Measurements from ENCODE around the gene KRT32. TPM values are rescaled to one million over a fixed set of nuclear protein-coding genes. Genes with fewer than 3 reads are reported as not detected.

The KRT32 gene
- total RNA-seq, 2 donors from 2014 or later: not detected

GRCh38 chr17:41486809-41487530, 19.8 kb upstream of the KRT32 start:
- Mint-ChIP-seq H3K27ac (no peak overlapping the region), H3K27me3 (ENCODE audit: low read depth) (no peaks in the 10 kb centered on the region), H3K4me1 (ENCODE audit: low read depth) (no peaks in the 10 kb centered on the region), H3K36me3 (ENCODE audit: insufficient read depth in 2 of 2) (no peaks in the 10 kb centered on the region), H3K9me3 (no peaks in the 10 kb centered on the region), H3K4me3 (no peak overlapping the region)
- peak; percentile 52 to 53 for DNase-seq
- no peak for ATAC-seq (replicated peaks in 1 of 2)

- H3K27me3 Mint-ChIP-seq (ENCODE audit: low read depth): no peaks in the 10 kb centered on the region
- H3K36me3 Mint-ChIP-seq (ENCODE audit: insufficient read depth in 2 of 2): no peaks in the 10 kb centered on the region
- H3K4me1 Mint-ChIP-seq (ENCODE audit: low read depth): no peaks in the 10 kb centered on the region
- H3K4me3 Mint-ChIP-seq: no peak overlapping the region
- no peak overlapping the region for H3K27ac Mint-ChIP-seq
- no peaks in the 10 kb centered on the region for H3K9me3 Mint-ChIP-seq
- no peak for DNase-seq
- ATAC-seq (replicated peaks in 1 of 2): no peak
These were observed 19.1 kb upstream of the KRT32 start for GRCh38 chr17:41486316-41486715.

DNA sequence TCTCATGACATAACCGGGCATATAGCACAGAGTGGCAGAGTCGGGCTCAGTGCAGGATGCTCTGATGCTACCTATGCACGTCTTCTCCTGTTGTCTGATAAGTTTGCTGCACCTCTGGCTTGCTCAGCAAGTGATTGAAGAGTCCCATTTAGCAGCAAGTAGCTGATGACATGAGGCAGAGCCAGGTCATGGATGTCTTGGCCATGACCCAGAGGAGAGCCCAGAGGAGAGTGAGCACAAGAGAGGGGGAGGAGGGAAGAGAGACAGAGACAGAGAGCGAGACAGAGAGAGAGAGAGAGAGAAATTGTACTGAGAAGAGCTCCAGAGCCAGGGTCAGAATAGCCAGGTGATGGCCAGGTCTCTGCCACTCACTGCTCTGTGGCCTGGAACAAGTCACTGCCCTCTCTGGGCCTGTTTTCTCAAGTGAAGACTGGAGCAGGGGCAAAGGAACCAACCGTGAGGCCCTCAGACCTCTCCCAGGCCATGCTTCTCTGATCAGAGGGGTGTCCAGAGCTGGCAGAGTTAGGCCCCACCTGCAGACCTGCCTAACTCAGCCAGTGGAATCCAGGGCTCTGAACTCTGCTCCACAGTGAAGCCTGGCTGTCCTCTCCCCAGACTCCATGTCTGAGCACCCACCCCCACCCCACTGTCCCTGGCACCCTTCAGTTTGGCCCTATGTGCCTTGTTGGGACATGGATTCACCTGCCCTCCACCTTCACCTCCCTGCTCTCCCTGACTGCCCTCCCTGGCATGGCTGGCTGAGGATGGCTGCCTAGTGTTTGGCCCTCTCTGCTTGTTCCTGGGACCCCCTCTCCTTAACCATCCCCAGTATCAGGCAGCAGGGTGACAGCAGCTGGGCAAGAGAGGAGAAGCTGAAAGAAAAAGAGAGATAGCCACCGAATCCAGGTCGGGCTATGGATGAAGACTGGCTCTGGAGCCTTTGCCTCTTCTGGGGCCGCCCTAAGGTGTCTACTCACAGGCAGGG, 18.0 kb upstream of the KRT32 start:
- Mint-ChIP-seq H3K27ac (no peak overlapping the region), H3K9me3 (no peaks in the 10 kb centered on the region), H3K4me3 (no peak overlapping the region), H3K27me3 (ENCODE audit: low read depth) (no peaks in the 10 kb centered on the region), H3K4me1 (ENCODE audit: low read depth) (no peaks in the 10 kb centered on the region), H3K36me3 (ENCODE audit: insufficient read depth in 2 of 2) (no peaks in the 10 kb centered on the region)
- no peak for DNase-seq
- no peak for ATAC-seq (replicated peaks in 1 of 2)

DNA sequence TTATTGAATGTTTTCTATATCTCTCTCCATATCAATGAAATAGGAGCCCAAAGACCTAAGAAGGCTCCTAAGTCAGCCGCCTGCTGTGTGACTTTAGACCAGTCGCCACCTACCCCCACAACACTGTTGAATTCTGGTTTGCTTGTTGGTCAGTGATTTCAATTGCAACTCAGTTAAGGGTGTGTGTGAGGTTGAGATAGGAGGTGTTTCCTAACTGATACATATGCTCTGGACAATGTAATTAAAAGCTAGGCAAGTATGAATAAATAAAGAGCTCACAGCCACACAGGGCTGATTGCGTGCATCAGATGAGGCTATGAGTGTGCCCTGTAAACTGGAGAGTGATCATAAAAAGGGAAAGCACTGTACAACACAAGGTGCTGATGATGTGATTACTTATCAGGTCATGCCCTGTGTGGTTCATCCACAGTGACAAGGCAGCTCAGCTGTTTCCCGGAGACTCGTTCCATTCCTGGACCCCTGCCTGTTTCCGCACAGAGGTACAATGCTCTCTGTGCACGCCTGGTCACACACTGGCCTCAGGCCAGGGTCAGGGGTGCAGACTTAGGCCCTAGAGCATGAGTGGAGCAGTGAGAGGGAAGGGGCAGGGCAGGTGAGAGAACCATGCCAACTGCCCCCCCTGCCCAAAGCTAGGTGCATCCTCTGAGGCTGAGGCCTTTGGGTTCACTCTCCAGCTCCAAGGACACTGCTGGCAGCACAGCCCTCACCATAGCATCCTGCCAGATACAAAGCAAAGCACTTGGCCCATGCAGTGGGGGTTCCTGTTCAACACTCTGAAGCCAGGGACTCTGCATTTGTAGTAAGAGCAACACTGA, 17.0 kb upstream of the KRT32 start:
- no peak for ATAC-seq (replicated peaks in 1 of 2)
- H3K36me3 Mint-ChIP-seq (ENCODE audit: insufficient read depth in 2 of 2): no peaks in the 10 kb centered on the region
- H3K4me3 Mint-ChIP-seq: no peak overlapping the region
- no peak overlapping the region for H3K27ac Mint-ChIP-seq
- no peaks in the 10 kb centered on the region for H3K27me3 Mint-ChIP-seq (ENCODE audit: low read depth)
- no peaks in the 10 kb centered on the region for H3K9me3 Mint-ChIP-seq
- no peak for DNase-seq
- H3K4me1 Mint-ChIP-seq (ENCODE audit: low read depth): no peaks in the 10 kb centered on the region

DNA sequence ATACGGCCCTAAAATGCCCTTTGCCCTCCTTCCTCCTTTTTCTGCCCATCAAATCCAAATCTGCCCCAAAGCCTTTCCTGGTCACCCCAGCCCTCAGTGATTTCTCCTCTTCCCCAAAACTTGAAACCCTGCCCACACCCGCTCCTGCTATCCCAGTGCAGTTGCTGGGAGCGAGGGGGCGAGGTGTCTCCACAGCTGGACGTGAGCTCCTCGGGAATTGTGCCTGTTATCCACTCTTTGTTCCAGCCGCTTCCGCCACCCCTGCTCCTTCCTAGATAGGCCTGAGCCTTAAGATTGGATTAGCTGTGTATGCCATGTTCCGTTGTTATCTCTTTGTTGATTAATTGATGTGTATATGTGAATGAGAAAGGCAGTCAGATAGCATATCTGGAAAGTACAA, 16.3 kb upstream of the KRT32 start:
- ATAC-seq (replicated peaks in 1 of 2) (no peak), DNase-seq (no peak)
- H3K27me3 Mint-ChIP-seq (ENCODE audit: low read depth): no peaks in the 10 kb centered on the region
- H3K4me1 Mint-ChIP-seq (ENCODE audit: low read depth): no peaks in the 10 kb centered on the region
- H3K27ac Mint-ChIP-seq: no peak overlapping the region
- no peak overlapping the region for H3K4me3 Mint-ChIP-seq
- no peaks in the 10 kb centered on the region for H3K36me3 Mint-ChIP-seq (ENCODE audit: insufficient read depth in 2 of 2)
- no peaks in the 10 kb centered on the region for H3K9me3 Mint-ChIP-seq

DNA sequence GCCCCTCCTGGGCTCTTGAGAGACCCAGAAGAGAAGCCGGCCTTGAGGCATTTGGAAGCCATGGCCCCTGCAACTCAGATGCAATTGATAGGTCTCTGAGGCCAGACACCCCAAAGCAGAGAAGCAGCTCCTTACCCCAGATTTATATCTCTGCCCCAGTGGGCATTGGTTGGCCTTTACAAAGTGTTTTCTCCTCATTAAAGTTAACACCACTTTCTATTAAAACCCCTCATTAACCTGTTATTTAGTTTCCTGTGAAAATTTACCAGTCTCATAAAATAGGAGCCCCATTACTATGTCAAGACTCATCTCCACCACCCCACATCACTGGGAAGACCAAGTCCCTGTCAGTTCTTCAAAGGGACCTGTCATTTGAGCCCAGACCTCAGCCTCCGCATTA, 13.8 kb upstream of the KRT32 start, which contains the start of gene KRT35:
Gene KRT35, minus strand, starts transcription at position 116 of the 400 bp plus-strand sequence. Its CDS starts 54 bp downstream, at position 62.
- Mint-ChIP-seq H3K36me3 (ENCODE audit: insufficient read depth in 2 of 2) (no peaks in the 10 kb centered on the region), H3K9me3 (no peaks in the 10 kb centered on the region), H3K27me3 (ENCODE audit: low read depth) (no peaks in the 10 kb centered on the region), H3K4me3 (no peak within 1 kb of the TSS), H3K4me1 (ENCODE audit: low read depth) (no peaks in the 10 kb centered on the region), H3K27ac (no peak within 1 kb of the TSS)
- no peak for DNase-seq
- ATAC-seq (replicated peaks in 1 of 2): no peak

DNA sequence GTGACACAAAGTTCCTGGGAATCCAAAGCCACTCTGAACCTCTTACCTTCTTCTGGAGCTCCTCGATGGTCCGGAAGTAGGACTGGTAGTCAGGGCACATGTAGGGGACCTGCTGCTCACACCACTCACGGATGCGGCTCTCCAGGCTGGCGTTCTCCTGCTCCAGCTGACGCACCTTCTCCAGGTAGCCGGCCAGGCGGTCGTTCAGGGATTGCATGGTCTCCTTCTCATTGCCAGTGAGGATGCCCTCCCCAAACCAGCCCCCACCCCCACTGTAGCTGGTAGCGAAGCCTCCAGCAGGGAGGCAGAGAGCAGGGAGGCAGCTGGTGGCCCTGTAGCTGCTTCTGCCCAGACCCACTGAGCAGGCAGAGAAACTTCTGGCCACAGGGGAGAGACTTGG, 13.4 kb upstream of the KRT32 start:
- H3K4me1 Mint-ChIP-seq (ENCODE audit: low read depth): no peaks in the 10 kb centered on the region
- ATAC-seq (replicated peaks in 1 of 2) (no peak), DNase-seq (no peak)
- H3K9me3 Mint-ChIP-seq: no peaks in the 10 kb centered on the region
- H3K4me3 Mint-ChIP-seq: no peak overlapping the region
- no peak overlapping the region for H3K27ac Mint-ChIP-seq
- no peaks in the 10 kb centered on the region for H3K36me3 Mint-ChIP-seq (ENCODE audit: insufficient read depth in 2 of 2)
- no peaks in the 10 kb centered on the region for H3K27me3 Mint-ChIP-seq (ENCODE audit: low read depth)

GRCh38 chr17:41480136-41480535, 12.9 kb upstream of the KRT32 start:
- no peaks in the 10 kb centered on the region for H3K9me3 Mint-ChIP-seq
- no peaks in the 10 kb centered on the region for H3K36me3 Mint-ChIP-seq (ENCODE audit: insufficient read depth in 2 of 2)
- no peak overlapping the region for H3K4me3 Mint-ChIP-seq
- DNase-seq: no peak
- H3K27me3 Mint-ChIP-seq (ENCODE audit: low read depth): no peaks in the 10 kb centered on the region
- ATAC-seq (replicated peaks in 1 of 2): no peak
- H3K27ac Mint-ChIP-seq: no peak overlapping the region
- no peaks in the 10 kb centered on the region for H3K4me1 Mint-ChIP-seq (ENCODE audit: low read depth)

- peaks cover 0 to 1% of the 10 kb centered on the region in 2 donors for H3K9me3 Mint-ChIP-seq
- no peaks in the 10 kb centered on the region for H3K27me3 Mint-ChIP-seq (ENCODE audit: low read depth)
- ATAC-seq (replicated peaks in 1 of 2) (no peak), DNase-seq (no peak)
- no peak overlapping the region for H3K4me3 Mint-ChIP-seq
- no peaks in the 10 kb centered on the region for H3K4me1 Mint-ChIP-seq (ENCODE audit: low read depth)
- no peaks in the 10 kb centered on the region for H3K36me3 Mint-ChIP-seq (ENCODE audit: insufficient read depth in 2 of 2)
- H3K27ac Mint-ChIP-seq: no peak overlapping the region
These were observed 11.1 kb upstream of the KRT32 start for GRCh38 chr17:41478237-41478636.

DNA sequence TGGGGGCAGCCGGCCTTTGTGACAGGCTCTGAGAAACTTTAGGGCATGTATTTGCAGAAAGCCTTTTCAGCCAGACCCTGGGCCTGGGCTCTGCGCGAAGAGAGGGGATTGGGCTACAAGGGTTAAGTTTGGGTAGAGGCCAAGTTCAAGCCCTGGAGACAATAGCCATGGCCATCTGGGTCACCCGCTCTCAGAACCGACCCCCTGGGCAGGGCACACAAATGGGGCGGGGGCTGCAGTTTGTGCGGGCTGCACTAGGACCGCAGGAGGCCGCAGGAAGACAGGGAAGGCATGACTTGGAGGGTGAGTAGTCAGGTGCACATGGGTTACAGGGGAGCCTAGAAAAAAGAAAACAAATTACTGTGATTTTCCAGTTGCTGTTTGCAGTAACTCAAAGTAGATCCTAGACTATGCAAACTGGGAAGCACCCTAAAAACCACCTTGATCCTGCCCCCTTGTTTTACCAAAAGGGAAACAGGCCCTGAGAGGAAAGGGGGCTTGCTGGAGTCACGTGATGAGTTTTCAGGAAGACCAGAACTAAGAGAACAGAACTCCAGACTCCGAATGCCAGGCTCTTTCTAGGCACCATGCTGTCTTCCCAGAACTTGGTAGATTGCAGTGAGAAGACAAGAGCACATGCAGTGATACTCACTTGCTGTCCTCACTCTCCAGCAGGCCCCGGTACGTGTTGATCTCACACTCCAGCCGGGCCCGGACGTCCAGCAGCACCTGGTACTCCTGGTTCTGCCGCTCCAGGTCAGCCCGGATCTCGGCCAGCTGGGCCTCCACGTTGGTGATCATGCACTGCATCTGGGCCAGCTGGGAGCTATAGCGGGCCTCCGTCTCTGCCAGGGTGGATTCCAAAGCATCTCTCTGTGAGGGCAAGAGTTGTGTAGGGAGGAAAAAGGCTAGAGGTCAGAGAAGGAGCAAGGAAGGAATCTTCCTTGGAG, 10.0 kb upstream of the KRT32 start:
- Mint-ChIP-seq H3K27ac (no peak overlapping the region), H3K4me1 (ENCODE audit: low read depth) (no peaks in the 10 kb centered on the region), H3K4me3 (no peak overlapping the region), H3K9me3 (peaks cover 0 to 1% of the 10 kb centered on the region in 2 donors), H3K36me3 (ENCODE audit: insufficient read depth in 2 of 2) (no peaks in the 10 kb centered on the region), H3K27me3 (ENCODE audit: low read depth) (no peaks in the 10 kb centered on the region)
- DNase-seq (no peak), ATAC-seq (replicated peaks in 1 of 2) (no peak)

DNA sequence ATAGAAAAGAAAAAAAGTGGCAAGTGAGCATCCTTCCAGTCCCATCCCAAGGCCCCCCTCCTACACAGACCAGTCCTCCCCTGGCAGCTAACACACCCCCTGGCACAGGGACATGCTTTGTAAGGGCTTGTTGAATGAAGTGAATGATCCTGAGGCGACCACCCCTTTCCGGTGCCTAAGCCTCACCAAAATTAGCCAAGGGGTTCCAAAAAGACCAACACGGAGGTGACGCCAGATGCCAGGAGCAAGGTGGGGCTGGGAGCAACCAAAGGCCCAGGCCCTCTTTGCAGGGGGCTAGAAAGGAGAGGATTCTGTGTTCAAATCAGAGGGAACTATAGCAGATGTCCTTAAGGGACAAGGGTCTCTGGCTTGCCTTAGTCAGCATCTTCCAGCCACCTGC, 8.2 kb upstream of the KRT32 start:
- Mint-ChIP-seq H3K4me1 (ENCODE audit: low read depth) (no peaks in the 10 kb centered on the region), H3K27ac (no peak overlapping the region), H3K36me3 (ENCODE audit: insufficient read depth in 2 of 2) (no peaks in the 10 kb centered on the region), H3K4me3 (no peak overlapping the region), H3K27me3 (ENCODE audit: low read depth) (no peaks in the 10 kb centered on the region), H3K9me3 (peaks cover 0 to 1% of the 10 kb centered on the region in 2 donors)
- ATAC-seq (replicated peaks in 1 of 2) (no peak), DNase-seq (no peak)

DNA sequence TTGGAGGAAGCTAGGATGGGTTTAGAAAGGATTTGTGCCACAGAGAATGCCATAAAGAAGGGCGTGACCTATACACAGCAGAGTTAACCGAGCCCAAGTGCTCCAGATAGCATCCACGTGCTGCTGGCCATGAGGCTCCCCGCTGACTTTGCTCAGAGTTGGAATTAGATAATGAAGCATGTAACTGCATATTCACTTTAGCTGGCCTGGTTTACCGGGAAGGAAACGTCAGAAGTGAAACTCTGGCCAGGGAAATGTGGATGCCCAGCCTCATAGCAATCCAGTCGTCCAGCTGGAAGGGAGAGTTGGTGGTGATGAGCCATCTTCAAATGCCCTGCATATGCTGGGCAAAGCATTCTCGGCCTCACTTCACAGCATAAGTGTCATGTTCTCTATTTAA, 7.7 kb upstream of the KRT32 start:
- H3K4me3 Mint-ChIP-seq: no peak overlapping the region
- no peaks in the 10 kb centered on the region for H3K36me3 Mint-ChIP-seq (ENCODE audit: insufficient read depth in 2 of 2)
- peaks cover 0 to 2% of the 10 kb centered on the region in 2 donors for H3K9me3 Mint-ChIP-seq
- no peak for DNase-seq
- no peak overlapping the region for H3K27ac Mint-ChIP-seq
- no peak for ATAC-seq (replicated peaks in 1 of 2)
- H3K4me1 Mint-ChIP-seq (ENCODE audit: low read depth): no peaks in the 10 kb centered on the region
- H3K27me3 Mint-ChIP-seq (ENCODE audit: low read depth): no peaks in the 10 kb centered on the region

Data from activated T-cell treated with anti-CD3 and anti-CD28 coated beads, Interleukin-2, amount 50 U/mL, for 72 hours (primary cell).